ENCODE measurements around the gene TACC2. TPM values are rescaled to one million over a fixed set of nuclear protein-coding genes. Genes with fewer than 3 reads are reported as not detected.

The TACC2 gene
- total RNA-seq, 1 donor from 2014 or later, result 76.4 TPM

DNA sequence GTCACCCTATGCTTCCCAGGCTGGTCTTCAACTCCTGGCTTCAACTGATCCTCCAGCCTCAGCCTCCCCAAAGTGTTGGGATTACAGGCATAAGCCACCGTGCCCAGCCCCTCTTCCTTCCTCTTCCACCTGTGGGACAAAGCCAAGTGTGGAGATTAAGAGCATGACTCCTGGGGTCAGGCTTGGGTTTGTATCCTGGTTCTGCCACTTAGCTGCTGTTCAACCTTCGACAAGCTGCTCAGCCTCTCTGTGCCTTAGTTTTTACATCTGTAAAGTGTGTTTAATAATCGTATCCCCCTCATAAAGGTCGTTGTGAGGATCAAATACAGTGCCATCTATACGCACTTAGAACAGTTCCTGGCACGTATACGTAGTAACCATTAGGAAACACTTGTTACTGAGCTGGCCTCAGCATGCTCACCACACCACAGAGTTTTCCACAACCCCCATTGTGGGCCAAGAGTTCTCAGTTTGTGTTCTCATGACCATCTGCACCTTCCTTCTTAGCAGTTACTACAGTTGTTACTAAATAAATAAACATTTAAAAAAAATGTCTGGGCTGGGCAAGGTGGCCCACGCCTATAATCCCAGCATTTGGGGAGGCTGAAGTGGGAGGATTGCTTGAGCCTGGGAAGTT is 141.6 kb downstream of the TACC2 start:
- intact Hi-C loops (cut with DNase I), result no loop called here
- peaks cover 35% of the 10 kb centered on the region for H3K4me1 ChIP-seq
- DNase-seq (ENCODE audit: extremely low spot score in 2 of 2), result no peak
- peaks cover 0 to 14% of the 10 kb centered on the region in 2 donors for H3K36me3 ChIP-seq
- no peak for TF ChIP-seq POLR2A (IDR thresholded peaks at IDR 0.05)
- TF ChIP-seq, protein P1, sequence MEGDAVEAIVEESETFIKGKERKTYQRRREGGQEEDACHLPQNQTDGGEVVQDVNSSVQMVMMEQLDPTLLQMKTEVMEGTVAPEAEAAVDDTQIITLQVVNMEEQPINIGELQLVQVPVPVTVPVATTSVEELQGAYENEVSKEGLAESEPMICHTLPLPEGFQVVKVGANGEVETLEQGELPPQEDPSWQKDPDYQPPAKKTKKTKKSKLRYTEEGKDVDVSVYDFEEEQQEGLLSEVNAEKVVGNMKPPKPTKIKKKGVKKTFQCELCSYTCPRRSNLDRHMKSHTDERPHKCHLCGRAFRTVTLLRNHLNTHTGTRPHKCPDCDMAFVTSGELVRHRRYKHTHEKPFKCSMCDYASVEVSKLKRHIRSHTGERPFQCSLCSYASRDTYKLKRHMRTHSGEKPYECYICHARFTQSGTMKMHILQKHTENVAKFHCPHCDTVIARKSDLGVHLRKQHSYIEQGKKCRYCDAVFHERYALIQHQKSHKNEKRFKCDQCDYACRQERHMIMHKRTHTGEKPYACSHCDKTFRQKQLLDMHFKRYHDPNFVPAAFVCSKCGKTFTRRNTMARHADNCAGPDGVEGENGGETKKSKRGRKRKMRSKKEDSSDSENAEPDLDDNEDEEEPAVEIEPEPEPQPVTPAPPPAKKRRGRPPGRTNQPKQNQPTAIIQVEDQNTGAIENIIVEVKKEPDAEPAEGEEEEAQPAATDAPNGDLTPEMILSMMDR (IDR thresholded peaks at IDR 0.05), result no peak
- no peak for TF ChIP-seq POLR2AphosphoS5 (IDR thresholded peaks at IDR 0.05; ENCODE audit: insufficient read depth in 1 of 2, low read depth in 1 of 2)
- H3K9me3 ChIP-seq, result no peaks in the 10 kb centered on the region
- H3K27ac ChIP-seq, result no peak overlapping the region
- H3K4me3 ChIP-seq, result no peak overlapping the region
- H3K27me3 ChIP-seq, result no peaks in the 10 kb centered on the region

DNA sequence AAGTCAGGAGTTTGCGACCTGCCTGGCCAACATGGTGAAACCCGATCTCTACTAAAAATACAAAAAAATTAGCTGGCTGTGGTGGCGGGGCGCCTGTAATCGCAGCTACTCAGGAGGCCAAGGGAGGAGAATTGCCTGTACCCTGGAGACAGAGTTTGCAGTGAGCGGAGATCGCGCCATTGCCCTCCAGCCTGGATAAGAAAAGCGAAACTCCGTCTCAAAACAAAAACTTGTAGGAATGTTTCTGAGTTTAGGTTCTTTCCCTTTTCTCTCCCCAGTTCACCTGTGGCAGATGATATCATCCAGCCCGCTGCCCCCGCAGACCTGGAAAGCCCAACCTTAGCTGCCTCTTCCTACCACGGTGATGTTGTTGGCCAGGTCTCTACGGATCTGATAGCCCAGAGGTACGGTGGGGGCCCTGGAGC is 143.4 kb downstream of the TACC2 start:
- TF ChIP-seq POLR2AphosphoS5 (IDR thresholded peaks at IDR 0.05; ENCODE audit: insufficient read depth in 1 of 2, low read depth in 1 of 2) (no peak), POLR2A (IDR thresholded peaks at IDR 0.05) (no peak)
- TF ChIP-seq, protein P1 (IDR thresholded peaks at IDR 0.05), result no peak
- H3K27ac ChIP-seq, result no peak overlapping the region
- H3K4me1 ChIP-seq, result peaks cover 24% of the 10 kb centered on the region
- no peaks in the 10 kb centered on the region for H3K9me3 ChIP-seq
- intact Hi-C loops (cut with DNase I), result no loop called here
- no peak for DNase-seq (ENCODE audit: extremely low spot score in 2 of 2)
- no peak overlapping the region for H3K4me3 ChIP-seq
- peaks cover 0 to 21% of the 10 kb centered on the region in 2 donors for H3K36me3 ChIP-seq
- H3K27me3 ChIP-seq, result no peaks in the 10 kb centered on the region

DNA sequence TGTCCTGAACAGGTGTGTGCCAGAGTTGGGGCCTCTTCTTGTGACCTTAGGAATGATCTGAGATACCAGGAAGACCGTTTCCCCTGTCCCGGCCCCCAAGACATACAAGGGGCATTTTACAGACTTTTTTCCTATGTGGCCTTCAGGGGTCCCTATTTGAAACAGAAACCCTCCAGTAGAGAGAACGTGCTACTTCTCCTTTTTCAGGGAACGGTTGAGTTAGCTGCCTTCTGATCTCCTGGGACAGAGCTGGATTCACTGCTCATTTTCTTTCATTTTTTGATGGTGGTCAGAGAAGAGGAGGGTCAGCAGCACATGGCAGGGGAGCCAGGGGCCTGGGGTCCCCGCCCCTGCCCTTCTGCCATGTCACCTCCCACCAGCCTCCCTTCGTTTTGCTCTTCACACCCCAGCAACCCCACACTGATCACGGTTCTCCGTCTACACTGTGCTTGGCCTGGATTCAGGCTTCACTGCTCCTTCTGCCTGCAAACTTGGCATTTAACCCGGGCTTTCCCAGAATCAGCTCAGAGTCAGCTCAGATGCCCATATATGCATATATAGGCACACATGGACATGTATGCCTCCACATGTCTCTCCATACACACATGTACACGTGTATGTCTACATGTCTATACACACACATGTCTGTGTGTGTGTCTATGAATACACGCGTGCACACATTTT is 144.1 kb downstream of the TACC2 start:
- H3K36me3 ChIP-seq, result peaks cover 0 to 21% of the 10 kb centered on the region in 2 donors
- DNase-seq (ENCODE audit: extremely low spot score in 2 of 2), result no peak
- H3K27ac ChIP-seq, result no peak overlapping the region

DNA sequence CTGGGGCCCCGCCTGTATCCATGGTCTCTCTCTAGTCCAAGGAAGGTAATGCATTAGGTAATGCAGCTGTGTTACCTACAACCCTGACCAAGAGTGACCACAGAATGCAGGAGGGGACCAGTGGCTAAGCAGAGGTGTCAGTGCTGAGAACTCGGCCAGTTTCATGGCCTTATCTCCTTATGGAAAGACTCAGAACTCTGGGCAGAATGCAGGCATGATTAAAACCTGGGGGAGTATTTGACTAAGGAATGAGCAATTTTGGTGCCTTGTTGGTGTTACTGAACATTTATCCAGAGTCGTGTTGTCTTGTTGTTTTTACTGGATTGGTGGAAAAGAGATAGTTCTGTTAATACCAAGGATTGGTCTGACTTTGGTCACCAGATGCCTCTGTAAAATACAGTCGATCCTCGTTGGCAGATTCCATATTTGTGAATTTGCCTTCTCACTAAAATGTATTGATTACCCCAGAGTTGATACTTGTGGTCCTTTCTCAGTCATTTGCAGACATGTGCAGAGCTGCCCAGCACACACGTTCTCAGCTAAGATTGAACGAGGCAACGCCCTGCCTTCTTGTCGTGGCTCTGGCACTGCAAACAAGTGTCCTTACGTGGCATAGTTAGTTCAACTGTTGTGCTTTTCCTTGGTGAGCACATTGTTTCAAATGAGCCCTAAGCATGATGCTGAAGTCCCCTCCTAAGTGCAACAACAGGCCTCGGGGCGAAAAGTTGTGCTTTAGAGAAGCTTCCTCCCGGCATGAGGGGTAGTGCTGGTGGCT is 146.5 kb downstream of the TACC2 start:
- Histone ChIP-seq H3K4me3 (no peak overlapping the region), H3K9me3 (no peaks in the 10 kb centered on the region), H3K27me3 (no peaks in the 10 kb centered on the region), H3K27ac (no peak overlapping the region), H3K36me3 (peaks cover 0 to 21% of the 10 kb centered on the region in 2 donors), H3K4me1 (peaks cover 15% of the 10 kb centered on the region)
- intact Hi-C loops (cut with DNase I), result no loop called here
- DNase-seq (ENCODE audit: extremely low spot score in 2 of 2), result no peak
- no peak for TF ChIP-seq POLR2A (IDR thresholded peaks at IDR 0.05)
- TF ChIP-seq, protein P1 (IDR thresholded peaks at IDR 0.05), result no peak
- TF ChIP-seq POLR2AphosphoS5 (IDR thresholded peaks at IDR 0.05; ENCODE audit: insufficient read depth in 1 of 2, low read depth in 1 of 2), result no peak

More for the DNA sequence above, 144.1 kb downstream of the TACC2 start:
- Histone ChIP-seq H3K4me3 (no peak overlapping the region), H3K4me1 (peaks cover 17% of the 10 kb centered on the region), H3K27me3 (no peaks in the 10 kb centered on the region), H3K9me3 (no peaks in the 10 kb centered on the region)
- intact Hi-C loops (cut with DNase I), result no loop called here
- no peak for TF ChIP-seq POLR2AphosphoS5 (IDR thresholded peaks at IDR 0.05; ENCODE audit: insufficient read depth in 1 of 2, low read depth in 1 of 2)
- TF ChIP-seq, protein P1 (IDR thresholded peaks at IDR 0.05), result no peak
- no peak for TF ChIP-seq POLR2A (IDR thresholded peaks at IDR 0.05)

All from vagina (tissue), 2 donors.